ENCODE measurements around the gene ETV6.

Gene ETV6

GRCh38 chr12:11870041-11870451 is 220.6 kb downstream of the ETV6 start:
- DNase-seq = no peak

- DNase-seq = no peak
Observed at GRCh38 chr12:11872055-11872454, 222.6 kb downstream of the ETV6 start.

GRCh38 chr12:11875414-11875935 is 226.0 kb downstream of the ETV6 start:
- peak; percentile 65 for DNase-seq

- no peak for DNase-seq
Observed at GRCh38 chr12:11876307-11876706, 226.8 kb downstream of the ETV6 start.

- no peak for DNase-seq
Observed at GRCh38 chr12:11877102-11877826, 227.8 kb downstream of the ETV6 start.

GRCh38 chr12:11877869-11878780 is 228.7 kb downstream of the ETV6 start:
- DNase-seq = no peak

GRCh38 chr12:11879306-11879705 is 229.8 kb downstream of the ETV6 start:
- no peak for DNase-seq

- no peak for DNase-seq
Observed at GRCh38 chr12:11880381-11880780, 230.9 kb downstream of the ETV6 start.

- no peak for DNase-seq
Observed at GRCh38 chr12:11881835-11882234, 232.4 kb downstream of the ETV6 start.

GRCh38 chr12:11882301-11883019 is 233.0 kb downstream of the ETV6 start:
- no peak for DNase-seq

GRCh38 chr12:11884116-11884515 is 234.6 kb downstream of the ETV6 start:
- DNase-seq = no peak

GRCh38 chr12:11884706-11885105 is 235.2 kb downstream of the ETV6 start:
- DNase-seq = no peak

- DNase-seq = no peak
Observed at GRCh38 chr12:11885261-11886038, 236.0 kb downstream of the ETV6 start.

GRCh38 chr12:11886339-11886738 is 236.9 kb downstream of the ETV6 start:
- no peak for DNase-seq

GRCh38 chr12:11888029-11888428 is 238.6 kb downstream of the ETV6 start:
- DNase-seq = no peak

- no peak for DNase-seq
Observed at GRCh38 chr12:11891346-11891745, 241.9 kb downstream of the ETV6 start.

GRCh38 chr12:11891754-11892386 is 242.4 kb downstream of the ETV6 start:
- DNase-seq = no peak

GRCh38 chr12:11893998-11894397 is 244.5 kb downstream of the ETV6 start:
- DNase-seq = no peak

- DNase-seq = no peak
Observed at GRCh38 chr12:11894890-11895289, 245.4 kb downstream of the ETV6 start.

- DNase-seq = no peak
Observed at GRCh38 chr12:11895421-11896078, 246.1 kb downstream of the ETV6 start.

GRCh38 chr12:11896417-11896929 is 247.0 kb downstream of the ETV6 start:
- DNase-seq = no peak

All from activated CD4-positive, alpha-beta T cell treated with anti-CD3 and anti-CD28 coated beads, Interleukin-2, amount 50 U/mL, for 16 hours (primary cell).